ENCODE results near the gene DGKH.

GRCh38 chr13:42064259-42064658, 15.8 kb downstream of the DGKH start:
- TF ChIP-seq, protein P1, sequence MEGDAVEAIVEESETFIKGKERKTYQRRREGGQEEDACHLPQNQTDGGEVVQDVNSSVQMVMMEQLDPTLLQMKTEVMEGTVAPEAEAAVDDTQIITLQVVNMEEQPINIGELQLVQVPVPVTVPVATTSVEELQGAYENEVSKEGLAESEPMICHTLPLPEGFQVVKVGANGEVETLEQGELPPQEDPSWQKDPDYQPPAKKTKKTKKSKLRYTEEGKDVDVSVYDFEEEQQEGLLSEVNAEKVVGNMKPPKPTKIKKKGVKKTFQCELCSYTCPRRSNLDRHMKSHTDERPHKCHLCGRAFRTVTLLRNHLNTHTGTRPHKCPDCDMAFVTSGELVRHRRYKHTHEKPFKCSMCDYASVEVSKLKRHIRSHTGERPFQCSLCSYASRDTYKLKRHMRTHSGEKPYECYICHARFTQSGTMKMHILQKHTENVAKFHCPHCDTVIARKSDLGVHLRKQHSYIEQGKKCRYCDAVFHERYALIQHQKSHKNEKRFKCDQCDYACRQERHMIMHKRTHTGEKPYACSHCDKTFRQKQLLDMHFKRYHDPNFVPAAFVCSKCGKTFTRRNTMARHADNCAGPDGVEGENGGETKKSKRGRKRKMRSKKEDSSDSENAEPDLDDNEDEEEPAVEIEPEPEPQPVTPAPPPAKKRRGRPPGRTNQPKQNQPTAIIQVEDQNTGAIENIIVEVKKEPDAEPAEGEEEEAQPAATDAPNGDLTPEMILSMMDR (IDR thresholded peaks at IDR 0.05; ENCODE audit: poor library complexity), result no peak
- TF ChIP-seq EZH2phosphoT487 (IDR thresholded peaks at IDR 0.05; ENCODE audit: low read depth, severe bottlenecking, unreplicated experiment), result no peak
